HepG2 (cell line): ENCODE measurements around the gene KIAA1755. TPM values are rescaled to one million over a fixed set of nuclear protein-coding genes. Genes with fewer than 3 reads are reported as not detected.

Experiments used
- ATAC-seq: fragments of 200-7000 bp; cut with Tn5 transposase; 3 replicates; pipeline ENCODE4 v1.9.1; 2020; ENCODE audit warnings: mild to moderate bottlenecking, moderate library complexity
- BruUV-seq: library from RNA; stranded (reverse); fragments of 400-500 nt; replicated peaks from 2 replicates; lab custom pipeline; 2021; lab: Mats Ljungman, UMichigan
- CTCF ChIA-PET: fragments of 300-600 bp; formaldehyde crosslinking; extraction: SDS; loops from one replicate; lab custom pipeline; 2021; ENCODE audit warnings: low total read pairs, inconsistent platforms, low intra/inter-chr PET ratio; lab: Yijun Ruan, JAX
- POLR2A ChIA-PET: fragments of 350-600 bp; sonication (Branson Sonifier 250); formaldehyde crosslinking; loops from one replicate; lab custom pipeline; 2020; ENCODE audit warnings: antibody characterized with exemption, inconsistent platforms; lab: Yijun Ruan, JAX
- DNase-seq: peaks from one replicate; pipeline ENCODE4 v3.0.0-alpha.2; 2015; ENCODE audit warnings: low spot score
- FAIRE-seq: peaks from 3 replicates; lab custom pipeline; 2011; peaks lifted over from hg19 to GRCh38; lab: Jason Lieb, UNC
- H2AFZ ChIP-seq: one replicate; pipeline ENCODE4 v1.6.1; 2011; ENCODE audit warnings: low read length, inconsistent platforms
- H3K27ac ChIP-seq: fragments of 300-600 bp; 3 replicates; pipeline ENCODE4 v1.8.0; 2011; ENCODE audit warnings: mixed run types, mild to moderate bottlenecking, mixed read lengths, low read length, inconsistent platforms; ENCODE audit not compliant: insufficient read depth; ENCODE audit errors: extremely low read length
- H3K27me3 ChIP-seq, 2 experiments: fragments of 200-600 bp in 1 of 2; 2 replicates in 1 of 2; 3 replicates in 1 of 2; pipeline versions ENCODE4 v1.6.0 to v1.8.0; 2011; ENCODE audit warnings: low read length in 2 of 2, mild to moderate bottlenecking in 2 of 2, moderate library complexity in 2 of 2, inconsistent platforms in 1 of 2; ENCODE audit not compliant: insufficient read depth in 2 of 2, control insufficient read depth in 1 of 2
- H3K36me3 ChIP-seq, 2 experiments: fragments of 200-600 bp in 1 of 2; replicated peaks in 1 of 2; 2 replicates in 1 of 2; 3 replicates in 1 of 2; pipeline versions ENCODE4 v1.5.1 to v1.8.0; 2011; ENCODE audit warnings: low read length in 2 of 2, inconsistent platforms in 1 of 2; ENCODE audit not compliant: insufficient read depth in 2 of 2, control insufficient read depth in 1 of 2
- H3K4me1 ChIP-seq: 2 replicates; pipeline ENCODE4 v1.5.1; 2012; ENCODE audit warnings: low read length, inconsistent platforms; ENCODE audit not compliant: insufficient read depth
- H3K4me2 ChIP-seq: 2 replicates; pipeline ENCODE4 v1.6.0; 2011; ENCODE audit warnings: low read depth, low read length, inconsistent platforms
- H3K4me3 ChIP-seq, 3 experiments: fragments of 200-600 bp in 1 of 3; sonication (generic), shearing (Covaris generic) in 1 of 3; replicated peaks in 1 of 3; 2 replicates each; pipeline ENCODE4 v1.5.1; 2011 to 2016; ENCODE audit warnings: low read length in 3 of 3, inconsistent platforms in 2 of 3, low read depth in 2 of 3, mild to moderate bottlenecking in 2 of 3, control low read depth in 1 of 3, mixed read lengths in 1 of 3; ENCODE audit not compliant: insufficient read depth in 1 of 3
- H3K79me2 ChIP-seq: one replicate; pipeline ENCODE4 v1.6.1; 2011; ENCODE audit warnings: low read length, inconsistent platforms; ENCODE audit not compliant: insufficient read depth
- H3K9ac ChIP-seq: 2 replicates; pipeline ENCODE4 v1.6.0; 2011; ENCODE audit warnings: mild to moderate bottlenecking, low read depth, low read length, inconsistent platforms; ENCODE audit not compliant: insufficient read depth
- H3K9me3 ChIP-seq: 2 replicates; pipeline ENCODE4 v1.5.1; 2012; ENCODE audit warnings: mild to moderate bottlenecking, low read length
- H4K20me1 ChIP-seq: 2 replicates; pipeline ENCODE4 v1.6.0; 2011; ENCODE audit warnings: inconsistent platforms, mild to moderate bottlenecking, low read length, moderate library complexity; ENCODE audit not compliant: insufficient read depth
- GLI4 ChIP-seq: sonication (generic); formaldehyde crosslinking; IDR thresholded peaks from 2 replicates; pipeline ENCODE4 v1.5.1; 2020; ENCODE audit warnings: missing genetic modification reagents, mild to moderate bottlenecking, moderate library complexity, borderline replicate concordance
- HMGA1 ChIP-seq: sonication (generic); formaldehyde crosslinking; conservative IDR thresholded peaks from 2 replicates; pipeline ENCODE4 v1.4.0; 2020; ENCODE audit warnings: missing genetic modification reagents
- IKZF1 ChIP-seq: fragments of 450-650 bp; IDR thresholded peaks from 2 replicates; pipeline ENCODE4 v1.7.1; 2016
- JDP2 ChIP-seq: sonication (generic); formaldehyde crosslinking; IDR thresholded peaks from 2 replicates; pipeline ENCODE4 v1.8.1; 2022; ENCODE audit warnings: missing genetic modification reagents, borderline replicate concordance
- NAIF1 ChIP-seq: sonication (generic); formaldehyde crosslinking; IDR thresholded peaks from 2 replicates; pipeline ENCODE4 v1.5.0; 2020; ENCODE audit warnings: mild to moderate bottlenecking, missing genetic modification reagents, borderline replicate concordance
- NCOA2 ChIP-seq: sonication (generic); formaldehyde crosslinking; IDR thresholded peaks from 2 replicates; pipeline ENCODE4 v1.8.0; 2022; ENCODE audit warnings: inconsistent platforms
- U2AF1 ChIP-seq: fragments of 200-400 bp; formaldehyde crosslinking; optimal IDR thresholded peaks from 2 replicates; pipeline ENCODE3; 2017; ENCODE audit warnings: mild to moderate bottlenecking, low read depth, low read length
- ZFP41 ChIP-seq: sonication (generic); formaldehyde crosslinking; IDR thresholded peaks from 2 replicates; pipeline ENCODE4 v1.4.0; 2020; ENCODE audit warnings: mild to moderate bottlenecking, missing genetic modification reagents, borderline replicate concordance
- ZKSCAN5 ChIP-seq: sonication (generic); formaldehyde crosslinking; IDR thresholded peaks from 2 replicates; pipeline ENCODE4 v1.5.1; 2020; ENCODE audit warnings: mild to moderate bottlenecking, missing genetic modification reagents
- ZNF260 ChIP-seq: sonication (generic); formaldehyde crosslinking; IDR thresholded peaks from 2 replicates; pipeline ENCODE4 v1.4.0; 2020; ENCODE audit warnings: missing genetic modification reagents, low read depth, mild to moderate bottlenecking, borderline replicate concordance
- ZNF629 ChIP-seq: sonication (generic); formaldehyde crosslinking; conservative IDR thresholded peaks from 2 replicates; pipeline ENCODE4 v1.5.0; 2020; ENCODE audit warnings: missing genetic modification reagents
- ZNF703 ChIP-seq: sonication (generic); formaldehyde crosslinking; IDR thresholded peaks from 2 replicates; pipeline ENCODE4 v1.5.1; 2020; ENCODE audit warnings: missing genetic modification reagents, mild to moderate bottlenecking, moderate library complexity, borderline replicate concordance
- WGBS: methylation state at CpG from one replicate; pipeline ENCODE4 v1.1.6; 2017; ENCODE audit warnings: low lambda C conversion rate; 5-methylcytosine and 5-hydroxymethylcytosine counted together
- in situ Hi-C: cut with HindIII; loops from 2 replicates; pipeline ENCODE4 v1.10.0; 2017; ENCODE audit warnings: low pct_unique_long_range_greater_than_20kb; ENCODE audit not compliant: extremely low pct_ligation_motif_present
- intact Hi-C: fragments of 100-400 bp; cut with micrococcal nuclease; formaldehyde crosslinking; loops from one replicate; pipeline ENCODE4 v1.10.0; 2022; ENCODE audit not compliant: unreplicated experiment
- polyA plus RNA-seq, 8 experiments: library from polyadenylated mRNA; depleted of rRNA in 3 of 8; stranded (reverse) in 7 of 8; unstranded in 1 of 8; fragments of >200 nt; fragmentation: Illumina TruSeq in 4 of 8; extraction: Trizol in 4 of 8; gene quantifications; 2 replicates each; pipeline versions ENCODE4 v1.2.1 to v1.2.3, GENCODE V29; 2011 to 2016; ENCODE audit warnings: low read depth in 4 of 8, missing spikeins in 1 of 8, mixed read lengths in 1 of 8; ENCODE audit not compliant: insufficient read depth in 1 of 8
- total RNA-seq, 5 experiments: library from RNA; depleted of rRNA; stranded (reverse); fragments of >200 nt; fragmentation: Illumina TruSeq; extraction: Trizol; gene quantifications; 2 replicates each; pipeline ENCODE4 v1.2.3, GENCODE V29; 2016; ENCODE audit warnings: low read depth in 1 of 5
- TF ChIP-seq, protein P1 (sequence below): sonication (generic); formaldehyde crosslinking; IDR thresholded peaks from 2 replicates; pipeline ENCODE4 v1.4.0; 2020; ENCODE audit warnings: mild to moderate bottlenecking, low read depth, missing genetic modification reagents
- TF ChIP-seq, protein P2 (sequence below): sonication (generic); formaldehyde crosslinking; IDR thresholded peaks from 2 replicates; pipeline ENCODE4 v1.8.0; 2022; ENCODE audit warnings: missing genetic modification reagents, low read depth, mild to moderate bottlenecking, borderline replicate concordance
- TF ChIP-seq, protein P3 (sequence below): sonication (generic); formaldehyde crosslinking; IDR thresholded peaks from 2 replicates; pipeline ENCODE4 v1.4.0; 2020; ENCODE audit warnings: missing genetic modification reagents, borderline replicate concordance

The KIAA1755 gene
- total and polyA plus RNA-seq, 2 of the 13 experiments (the other 11 are each of a cell fraction or from before 2014, with no cell fraction given) = 0.04 TPM; not detected in 1

- no peak overlapping the region for H3K9ac ChIP-seq
- WGBS = 9% methylated on average over 4 of the region's 4 CpGs
- CTCF ChIA-PET = no interaction called here
- TF ChIP-seq ZNF629 = peak; percentile 83
- TF ChIP-seq U2AF1 = no peak
- H3K36me3 ChIP-seq = no peaks in the 10 kb centered on the region
- H4K20me1 ChIP-seq = no peaks in the 10 kb centered on the region
- H3K4me2 ChIP-seq = no peak overlapping the region
- H2AFZ ChIP-seq = no peak overlapping the region
- BruUV-seq = no TSS peak
- no peaks in the 10 kb centered on the region for H3K79me2 ChIP-seq
- peaks cover 2 to 29% of the 10 kb centered on the region in 2 experiments; a peak in 3 of 5 replicates for H3K27me3 ChIP-seq
- H3K27ac ChIP-seq = no peak overlapping the region
- POLR2A ChIA-PET = no interaction called here
- FAIRE-seq (no peak), ATAC-seq (no peak), DNase-seq (no peak)
- no peaks in the 10 kb centered on the region for H3K4me1 ChIP-seq
- H3K9me3 ChIP-seq = no peaks in the 10 kb centered on the region
- in situ Hi-C loops (loop anchor here (25.0 kb wide), 1 partner anchor 647 kb away; no protein-coding TSS in a partner anchor), intact Hi-C loops (no loop called here)
- no peak overlapping the region for H3K4me3 ChIP-seq
Observed at GRCh38 chr20:38209054-38209675, 51.4 kb downstream of the KIAA1755 start.

GRCh38 chr20:38208523-38208922 is 52.0 kb downstream of the KIAA1755 start:
- Histone ChIP-seq H3K27ac (no peak overlapping the region), H4K20me1 (no peaks in the 10 kb centered on the region), H3K4me2 (no peak overlapping the region), H3K9me3 (no peaks in the 10 kb centered on the region), H3K4me1 (no peaks in the 10 kb centered on the region), H3K27me3 (peaks cover 2 to 28% of the 10 kb centered on the region in 2 experiments; a peak in 3 of 5 replicates), H3K4me3 (no peak overlapping the region), H3K9ac (no peak overlapping the region), H3K79me2 (no peaks in the 10 kb centered on the region), H3K36me3 (no peaks in the 10 kb centered on the region), H2AFZ (no peak overlapping the region)
- BruUV-seq = no TSS peak
- FAIRE-seq (no peak), ATAC-seq (no peak), DNase-seq (no peak)
- in situ Hi-C loops = loop anchor here (25.0 kb wide), 1 partner anchor 646 kb away; no protein-coding TSS in a partner anchor
- WGBS = 28% methylated on average over 3 of the region's 3 CpGs
- intact Hi-C loops = no loop called here
- CTCF ChIA-PET = no interaction called here
- POLR2A ChIA-PET = no interaction called here
- TF ChIP-seq, protein P1, sequence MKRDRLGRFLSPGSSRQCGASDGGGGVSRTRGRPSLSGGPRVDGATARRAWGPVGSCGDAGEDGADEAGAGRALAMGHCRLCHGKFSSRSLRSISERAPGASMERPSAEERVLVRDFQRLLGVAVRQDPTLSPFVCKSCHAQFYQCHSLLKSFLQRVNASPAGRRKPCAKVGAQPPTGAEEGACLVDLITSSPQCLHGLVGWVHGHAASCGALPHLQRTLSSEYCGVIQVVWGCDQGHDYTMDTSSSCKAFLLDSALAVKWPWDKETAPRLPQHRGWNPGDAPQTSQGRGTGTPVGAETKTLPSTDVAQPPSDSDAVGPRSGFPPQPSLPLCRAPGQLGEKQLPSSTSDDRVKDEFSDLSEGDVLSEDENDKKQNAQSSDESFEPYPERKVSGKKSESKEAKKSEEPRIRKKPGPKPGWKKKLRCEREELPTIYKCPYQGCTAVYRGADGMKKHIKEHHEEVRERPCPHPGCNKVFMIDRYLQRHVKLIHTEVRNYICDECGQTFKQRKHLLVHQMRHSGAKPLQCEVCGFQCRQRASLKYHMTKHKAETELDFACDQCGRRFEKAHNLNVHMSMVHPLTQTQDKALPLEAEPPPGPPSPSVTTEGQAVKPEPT (CRISPR knock-in tag) = no peak
- TF ChIP-seq NCOA2 (CRISPR knock-in tag) = no peak
- TF ChIP-seq, protein P2, sequence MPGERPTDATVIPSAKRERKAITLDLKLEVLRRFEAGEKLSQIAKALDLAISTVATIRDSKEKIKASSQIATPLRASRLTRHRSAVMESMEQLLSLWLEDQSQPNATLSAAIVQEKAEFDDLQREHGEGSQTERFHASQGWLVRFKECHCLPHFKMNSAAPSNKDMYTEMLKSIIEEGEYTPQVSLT = no peak
- TF ChIP-seq IKZF1 = no peak
- TF ChIP-seq, protein P3, sequence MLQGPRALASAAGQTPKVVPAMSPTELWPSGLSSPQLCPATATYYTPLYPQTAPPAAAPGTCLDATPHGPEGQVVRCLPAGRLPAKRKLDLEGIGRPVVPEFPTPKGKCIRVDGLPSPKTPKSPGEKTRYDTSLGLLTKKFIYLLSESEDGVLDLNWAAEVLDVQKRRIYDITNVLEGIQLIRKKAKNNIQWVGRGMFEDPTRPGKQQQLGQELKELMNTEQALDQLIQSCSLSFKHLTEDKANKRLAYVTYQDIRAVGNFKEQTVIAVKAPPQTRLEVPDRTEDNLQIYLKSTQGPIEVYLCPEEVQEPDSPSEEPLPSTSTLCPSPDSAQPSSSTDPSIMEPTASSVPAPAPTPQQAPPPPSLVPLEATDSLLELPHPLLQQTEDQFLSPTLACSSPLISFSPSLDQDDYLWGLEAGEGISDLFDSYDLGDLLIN (CRISPR knock-in tag) = no peak
- no peak for TF ChIP-seq ZKSCAN5 (CRISPR knock-in tag)
- TF ChIP-seq ZNF260 (CRISPR knock-in tag) = no peak
- no peak for TF ChIP-seq ZNF703 (CRISPR knock-in tag)
- TF ChIP-seq ZFP41 (CRISPR knock-in tag) = no peak
- TF ChIP-seq HMGA1 (CRISPR knock-in tag) = no peak
- no peak for TF ChIP-seq JDP2 (CRISPR knock-in tag)
- TF ChIP-seq GLI4 (CRISPR knock-in tag) = no peak
- no peak for TF ChIP-seq NAIF1
